ES-I3 (cell line): ENCODE results near the gene SCAP.
"Not testable (repeated sequence)": the region's sequence is repeated elsewhere in the genome, so short reads cannot be mapped to it uniquely, and the experiment has no call there.

Source experiments
- H3K36me3 ChIP-seq: 2 replicates; pipeline ENCODE4 v1.6.1; 2013; ENCODE audit warnings: mild to moderate bottlenecking, low read length, control low read depth, moderate library complexity; ENCODE audit not compliant: insufficient read depth
- H3K4me1 ChIP-seq: 2 replicates; pipeline ENCODE4 v1.6.1; 2013; ENCODE audit warnings: mild to moderate bottlenecking, control low read depth, low read length; ENCODE audit not compliant: insufficient read depth
- H3K9ac ChIP-seq: 2 replicates; pipeline ENCODE4 v1.6.1; 2013; ENCODE audit warnings: low read depth, mild to moderate bottlenecking, low read length, moderate library complexity
- H3K9me3 ChIP-seq: 2 replicates; pipeline ENCODE4 v1.6.1; 2013; ENCODE audit warnings: mild to moderate bottlenecking, low read length, moderate library complexity; ENCODE audit not compliant: control insufficient read depth, insufficient read depth

SCAP gene

GRCh38 chr3:47370887-47371697, 104.6 kb downstream of the SCAP start:
- Histone ChIP-seq H3K9ac (no peak overlapping the region), H3K4me1 (no peaks in the 10 kb centered on the region; the same call in 1 of the 2 replicates)

GRCh38 chr3:47370020-47370419, 105.7 kb downstream of the SCAP start:
- not testable (repeated sequence) for H3K4me1 ChIP-seq, H3K9me3 ChIP-seq, H3K36me3 ChIP-seq, H3K9ac ChIP-seq

More at GRCh38 chr3:47370887-47371697, 104.6 kb downstream of the SCAP start:
- Histone ChIP-seq H3K9me3 (no peaks in the 10 kb centered on the region), H3K36me3 (no peaks in the 10 kb centered on the region)

- Histone ChIP-seq H3K36me3 (no peaks in the 10 kb centered on the region), H3K9ac (no peak overlapping the region), H3K4me1 (no peaks in the 10 kb centered on the region; the same call in 1 of the 2 replicates), H3K9me3 (no peaks in the 10 kb centered on the region)
Measured at GRCh38 chr3:47367631-47368030, 108.1 kb downstream of the SCAP start.

GRCh38 chr3:47366833-47367232, 108.9 kb downstream of the SCAP start:
- no peaks in the 10 kb centered on the region for H3K9me3 ChIP-seq
- H3K4me1 ChIP-seq = no peaks in the 10 kb centered on the region; the same call in 1 of the 2 replicates
- H3K36me3 ChIP-seq = no peaks in the 10 kb centered on the region
- no peak overlapping the region for H3K9ac ChIP-seq

- Histone ChIP-seq H3K9me3 (no peaks in the 10 kb centered on the region; the same call in 1 of the 2 replicates), H3K9ac (no peak overlapping the region), H3K4me1 (no peaks in the 10 kb centered on the region), H3K36me3 (no peaks in the 10 kb centered on the region)
Measured at GRCh38 chr3:47365213-47366153, 110.3 kb downstream of the SCAP start.
